Measurements from ENCODE around the gene MXRA7.

Gene MXRA7

GRCh38 chr17:76683921-76684745 is 26.6 kb downstream of the MXRA7 start:
- Histone ChIP-seq H3K9me3 (ENCODE audit: control insufficient read depth, low read length) (no peaks in the 10 kb centered on the region), H3K27ac (ENCODE audit: low read depth, low read length, severe bottlenecking) (no peak overlapping the region), H3K4me1 (ENCODE audit: control insufficient read depth, insufficient read depth, low read length, poor library complexity, severe bottlenecking) (no peaks in the 10 kb centered on the region), H3K36me3 (ENCODE audit: control insufficient read depth, insufficient read depth, low read length) (peaks cover 38% of the 10 kb centered on the region), H3K4me3 (ENCODE audit: extremely low read depth, insufficient read depth, low read length, poor library complexity, severe bottlenecking) (no peak overlapping the region)
- 94% methylated on average over 15 to 17 of the region's 25 CpGs for WGBS, 2 experiments (ENCODE audit: insufficient coverage in 2 of 2)

DNA sequence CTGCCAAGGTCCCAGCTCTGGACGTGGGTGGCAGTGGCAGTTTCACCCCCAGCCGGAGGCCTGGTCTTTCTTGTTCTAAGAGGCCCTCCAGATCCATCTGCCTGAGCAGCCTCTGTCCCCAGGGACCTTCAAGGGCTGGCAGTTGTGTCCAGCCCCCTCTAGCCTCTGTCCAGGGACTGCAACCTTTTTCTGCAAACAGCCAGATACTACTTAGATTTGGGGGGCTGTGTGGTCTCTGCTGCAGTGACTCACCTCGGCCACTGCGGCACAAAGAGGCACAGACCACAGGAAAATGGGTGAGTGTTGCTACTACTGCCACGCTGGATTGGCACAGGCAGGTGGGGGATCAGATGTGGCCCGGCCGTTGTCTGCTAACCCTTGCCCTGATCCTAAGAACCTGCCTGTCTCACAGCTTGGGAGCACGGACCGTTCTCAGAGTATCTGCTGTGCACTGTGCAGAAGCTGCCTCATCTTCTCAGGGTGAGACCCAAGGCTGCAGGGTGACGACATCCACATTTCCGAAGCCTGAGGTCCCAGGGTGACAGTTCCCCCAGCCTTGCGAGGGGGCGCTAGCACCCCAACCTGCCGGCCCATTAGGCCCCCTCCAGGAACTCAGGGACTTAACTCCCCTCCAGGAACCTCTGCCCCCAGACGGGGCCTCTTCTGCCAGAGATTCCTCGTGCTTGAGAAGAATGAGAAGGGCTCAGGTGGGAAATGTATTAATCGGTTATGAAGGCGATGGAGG is 27.6 kb downstream of the MXRA7 start:
- Histone ChIP-seq H3K27ac (ENCODE audit: low read depth, low read length, severe bottlenecking) (no peak overlapping the region), H3K4me3 (ENCODE audit: extremely low read depth, insufficient read depth, low read length, poor library complexity, severe bottlenecking) (no peak overlapping the region), H3K9me3 (ENCODE audit: control insufficient read depth, low read length) (no peaks in the 10 kb centered on the region), H3K4me1 (ENCODE audit: control insufficient read depth, insufficient read depth, low read length, poor library complexity, severe bottlenecking) (no peaks in the 10 kb centered on the region), H3K36me3 (ENCODE audit: control insufficient read depth, insufficient read depth, low read length) (peaks cover 36% of the 10 kb centered on the region)
- 77 to 81% methylated on average over 15 to 16 of the region's 18 CpGs for WGBS, 2 experiments (ENCODE audit: insufficient coverage in 2 of 2)

DNA sequence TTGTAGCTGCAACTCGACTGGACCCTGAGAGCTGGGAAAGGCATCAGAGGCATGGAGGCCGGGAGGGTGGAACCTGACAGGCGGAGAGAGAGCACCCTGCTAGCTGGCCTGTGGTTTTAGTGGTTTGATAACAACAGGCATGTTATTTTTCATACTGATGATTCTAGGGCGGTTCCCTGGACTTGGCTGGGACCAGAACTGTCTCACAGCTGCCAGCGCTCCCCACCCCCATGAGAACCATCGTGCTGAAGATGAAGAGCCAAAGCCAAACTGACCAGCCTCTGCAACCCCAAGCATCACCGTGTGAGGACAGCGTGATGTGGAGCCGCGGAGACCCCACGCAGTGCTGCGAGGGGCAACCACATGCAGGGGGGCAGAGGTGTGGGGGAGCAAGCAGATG is 28.5 kb downstream of the MXRA7 start:
- H3K27ac ChIP-seq (ENCODE audit: low read depth, low read length, severe bottlenecking) = peak overlapping the region; percentile 33

DNA sequence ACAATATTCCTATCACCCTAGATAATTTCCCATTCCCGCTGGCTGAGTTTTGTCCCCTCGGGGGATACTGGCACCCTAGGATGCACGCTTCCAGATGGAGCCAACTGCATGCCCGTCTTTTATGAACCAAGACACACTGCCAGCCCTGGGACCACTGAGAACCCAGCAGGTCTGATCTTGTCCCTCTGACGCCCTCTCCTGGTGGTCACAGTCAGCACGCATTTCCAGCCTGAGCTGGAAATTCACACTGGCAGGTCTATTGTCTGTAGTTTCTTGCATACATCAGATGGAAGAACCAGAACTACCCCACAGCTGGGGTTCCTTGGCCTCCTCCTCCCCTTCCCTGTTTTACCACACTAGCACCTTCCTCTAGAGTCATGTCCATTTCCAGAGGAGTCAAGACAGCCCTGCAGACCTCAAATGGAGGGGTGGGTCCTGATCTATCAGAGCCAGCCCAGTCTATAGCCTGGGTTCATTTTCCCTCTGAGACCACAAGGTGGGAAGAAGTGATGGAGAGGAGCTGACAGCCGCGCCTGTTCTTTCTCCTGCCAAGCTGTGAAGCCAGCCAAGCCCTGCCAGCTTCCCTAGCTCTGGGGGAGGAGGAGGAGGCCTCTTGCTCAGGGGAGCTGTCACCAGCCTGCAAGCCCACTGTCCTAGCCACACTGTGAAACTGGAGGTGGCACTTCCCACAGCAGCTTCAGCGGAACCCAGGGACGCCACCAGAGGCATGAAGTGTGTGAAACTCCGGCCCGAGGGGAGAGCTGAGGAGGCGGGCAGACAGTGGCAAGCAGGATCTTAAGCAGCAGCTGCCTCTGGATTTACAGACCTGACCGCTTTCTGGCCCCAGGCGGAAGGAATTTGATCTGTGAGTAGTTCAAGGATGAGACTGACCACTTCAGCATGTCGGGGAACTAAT is 29.3 kb downstream of the MXRA7 start:
- Histone ChIP-seq H3K36me3 (ENCODE audit: control insufficient read depth, insufficient read depth, low read length) (peaks cover 34% of the 10 kb centered on the region), H3K27ac (ENCODE audit: low read depth, low read length, severe bottlenecking) (peak overlapping the region; percentile 33), H3K4me1 (ENCODE audit: control insufficient read depth, insufficient read depth, low read length, poor library complexity, severe bottlenecking) (no peaks in the 10 kb centered on the region), H3K4me3 (ENCODE audit: extremely low read depth, insufficient read depth, low read length, poor library complexity, severe bottlenecking) (no peak overlapping the region), H3K9me3 (ENCODE audit: control insufficient read depth, low read length) (no peaks in the 10 kb centered on the region)
- 62 to 66% methylated on average over 12 to 16 of the region's 16 CpGs for WGBS, 2 experiments (ENCODE audit: insufficient coverage in 2 of 2)

More for the DNA sequence above, 28.5 kb downstream of the MXRA7 start:
- no peak overlapping the region for H3K4me3 ChIP-seq (ENCODE audit: extremely low read depth, insufficient read depth, low read length, poor library complexity, severe bottlenecking)
- no peaks in the 10 kb centered on the region for H3K9me3 ChIP-seq (ENCODE audit: control insufficient read depth, low read length)
- no peaks in the 10 kb centered on the region for H3K4me1 ChIP-seq (ENCODE audit: control insufficient read depth, insufficient read depth, low read length, poor library complexity, severe bottlenecking)
- WGBS, 2 experiments (ENCODE audit: insufficient coverage in 2 of 2) = 95 to 96% methylated on average over 12 of the region's 12 CpGs
- H3K36me3 ChIP-seq (ENCODE audit: control insufficient read depth, insufficient read depth, low read length) = peaks cover 34% of the 10 kb centered on the region

- Histone ChIP-seq H3K27ac (ENCODE audit: low read depth, low read length, severe bottlenecking) (no peak overlapping the region), H3K4me1 (ENCODE audit: control insufficient read depth, insufficient read depth, low read length, poor library complexity, severe bottlenecking) (no peaks in the 10 kb centered on the region), H3K4me3 (ENCODE audit: extremely low read depth, insufficient read depth, low read length, poor library complexity, severe bottlenecking) (no peak overlapping the region), H3K36me3 (ENCODE audit: control insufficient read depth, insufficient read depth, low read length) (peaks cover 28% of the 10 kb centered on the region), H3K9me3 (ENCODE audit: control insufficient read depth, low read length) (no peaks in the 10 kb centered on the region)
- 88% methylated on average over 1 of the region's 1 CpG; no CpG with 5 or more reads in 1 of the 2 experiments for WGBS, 2 experiments (ENCODE audit: insufficient coverage in 2 of 2)
Observed at GRCh38 chr17:76679239-76679638, 31.5 kb downstream of the MXRA7 start.

DNA sequence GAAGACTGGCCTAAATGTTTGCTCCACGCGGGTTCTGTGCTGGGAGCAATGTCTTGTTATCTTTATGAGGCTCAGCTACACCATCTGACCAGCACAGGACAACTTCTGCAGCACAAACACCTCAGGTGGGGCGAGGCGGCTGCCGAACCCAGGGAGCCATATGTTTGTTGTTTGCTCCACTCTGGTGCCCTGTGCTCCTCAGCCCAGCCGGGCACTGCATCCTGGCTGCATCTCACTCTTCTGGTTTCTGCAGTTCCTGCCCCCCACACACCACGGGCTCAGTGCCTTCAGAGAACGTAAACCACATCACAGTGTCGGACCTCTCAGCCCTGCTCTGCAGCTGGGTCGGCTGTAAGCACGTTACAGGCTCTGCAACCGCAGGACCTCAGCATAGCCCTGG is 32.4 kb downstream of the MXRA7 start:
- Histone ChIP-seq H3K9me3 (ENCODE audit: control insufficient read depth, low read length) (no peaks in the 10 kb centered on the region), H3K4me1 (ENCODE audit: control insufficient read depth, insufficient read depth, low read length, poor library complexity, severe bottlenecking) (no peaks in the 10 kb centered on the region), H3K4me3 (ENCODE audit: extremely low read depth, insufficient read depth, low read length, poor library complexity, severe bottlenecking) (no peak overlapping the region), H3K36me3 (ENCODE audit: control insufficient read depth, insufficient read depth, low read length) (peaks cover 20% of the 10 kb centered on the region), H3K27ac (ENCODE audit: low read depth, low read length, severe bottlenecking) (no peak overlapping the region)
- 80 to 81% methylated on average over 11 to 12 of the region's 12 CpGs for WGBS, 2 experiments (ENCODE audit: insufficient coverage in 2 of 2)

- WGBS, 2 experiments (ENCODE audit: insufficient coverage in 2 of 2) = 96 to 98% methylated on average over 16 of the region's 16 CpGs
- Histone ChIP-seq H3K36me3 (ENCODE audit: control insufficient read depth, insufficient read depth, low read length) (peaks cover 16% of the 10 kb centered on the region), H3K9me3 (ENCODE audit: control insufficient read depth, low read length) (no peaks in the 10 kb centered on the region), H3K4me3 (ENCODE audit: extremely low read depth, insufficient read depth, low read length, poor library complexity, severe bottlenecking) (no peak overlapping the region), H3K27ac (ENCODE audit: low read depth, low read length, severe bottlenecking) (no peak overlapping the region), H3K4me1 (ENCODE audit: control insufficient read depth, insufficient read depth, low read length, poor library complexity, severe bottlenecking) (no peaks in the 10 kb centered on the region)
Observed at GRCh38 chr17:76677406-76677805, 33.4 kb downstream of the MXRA7 start.

DNA sequence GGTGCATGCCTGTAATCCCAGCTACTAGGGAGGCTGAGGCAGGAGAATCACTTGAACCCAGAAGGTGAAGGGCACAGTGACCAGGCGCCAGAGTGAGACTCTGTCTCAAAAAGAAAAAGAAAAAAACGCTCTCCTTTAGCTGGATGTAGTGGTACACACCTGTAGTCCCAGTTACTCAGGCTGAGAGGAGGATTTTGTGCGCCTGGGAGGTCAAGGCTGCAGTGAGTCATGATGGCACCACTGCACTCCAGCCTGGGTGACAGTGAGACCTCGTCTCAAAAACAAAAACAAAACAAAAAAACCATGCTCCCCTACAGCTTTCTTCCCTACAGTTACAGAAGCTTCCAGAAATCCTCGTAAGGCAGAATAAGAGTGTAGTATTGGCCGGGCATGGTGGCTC is 34.1 kb downstream of the MXRA7 start:
- H3K36me3 ChIP-seq (ENCODE audit: control insufficient read depth, insufficient read depth, low read length) = peaks cover 16% of the 10 kb centered on the region
- no peak overlapping the region for H3K4me3 ChIP-seq (ENCODE audit: extremely low read depth, insufficient read depth, low read length, poor library complexity, severe bottlenecking)
- no peaks in the 10 kb centered on the region for H3K9me3 ChIP-seq (ENCODE audit: control insufficient read depth, low read length)
- H3K27ac ChIP-seq (ENCODE audit: low read depth, low read length, severe bottlenecking) = no peak overlapping the region
- WGBS, 2 experiments (ENCODE audit: insufficient coverage in 2 of 2) = 80 to 90% methylated on average over 5 of the region's 6 CpGs
- no peaks in the 10 kb centered on the region for H3K4me1 ChIP-seq (ENCODE audit: control insufficient read depth, insufficient read depth, low read length, poor library complexity, severe bottlenecking)

GRCh38 chr17:76675648-76676047 is 35.1 kb downstream of the MXRA7 start:
- Histone ChIP-seq H3K9me3 (ENCODE audit: control insufficient read depth, low read length) (no peaks in the 10 kb centered on the region), H3K4me3 (ENCODE audit: extremely low read depth, insufficient read depth, low read length, poor library complexity, severe bottlenecking) (no peak overlapping the region), H3K36me3 (ENCODE audit: control insufficient read depth, insufficient read depth, low read length) (peaks cover 12% of the 10 kb centered on the region), H3K4me1 (ENCODE audit: control insufficient read depth, insufficient read depth, low read length, poor library complexity, severe bottlenecking) (peaks cover 5% of the 10 kb centered on the region), H3K27ac (ENCODE audit: low read depth, low read length, severe bottlenecking) (no peak overlapping the region)
- WGBS, 2 experiments (ENCODE audit: insufficient coverage in 2 of 2) = 93 to 98% methylated on average over 4 of the region's 6 CpGs

GRCh38 chr17:76674600-76674999 is 36.2 kb downstream of the MXRA7 start:
- H3K4me1 ChIP-seq (ENCODE audit: control insufficient read depth, insufficient read depth, low read length, poor library complexity, severe bottlenecking) = peaks cover 6% of the 10 kb centered on the region
- H3K36me3 ChIP-seq (ENCODE audit: control insufficient read depth, insufficient read depth, low read length) = peaks cover 9% of the 10 kb centered on the region
- no peak overlapping the region for H3K4me3 ChIP-seq (ENCODE audit: extremely low read depth, insufficient read depth, low read length, poor library complexity, severe bottlenecking)
- WGBS, 2 experiments (ENCODE audit: insufficient coverage in 2 of 2) = 88 to 100% methylated on average over 4 to 5 of the region's 5 CpGs
- H3K27ac ChIP-seq (ENCODE audit: low read depth, low read length, severe bottlenecking) = no peak overlapping the region
- H3K9me3 ChIP-seq (ENCODE audit: control insufficient read depth, low read length) = no peaks in the 10 kb centered on the region

Measured in mesodermal cell (in vitro differentiated cells).